Measurements from ENCODE around the gene ZNF248.

- TF ChIP-seq PATZ1 (CRISPR knock-in tag; IDR thresholded peaks at IDR 0.05; ENCODE audit: borderline replicate concordance) (no peak), ESRRG (CRISPR knock-in tag; IDR thresholded peaks at IDR 0.05) (no peak), PPARA (CRISPR knock-in tag; IDR thresholded peaks at IDR 0.05; ENCODE audit: borderline replicate concordance) (no peak), TOX (CRISPR knock-in tag; IDR thresholded peaks at IDR 0.05; ENCODE audit: borderline replicate concordance) (no peak), ZFP3 (CRISPR knock-in tag; IDR thresholded peaks at IDR 0.05) (no peak), GLIS3 (CRISPR knock-in tag; IDR thresholded peaks at IDR 0.05) (no peak), ZC3H10 (CRISPR knock-in tag; IDR thresholded peaks at IDR 0.05) (no peak), SNAI2 (CRISPR knock-in tag; IDR thresholded peaks at IDR 0.05) (no peak)
Observed at GRCh38 chr10:37739181-37739580, 118.2 kb downstream of the ZNF248 start.
